HG03280 (cell line): ENCODE data around the gene CDC6.

Source experiments
- ATAC-seq: cut with Tn5 transposase; IDR thresholded peaks from one replicate; pipeline ENCODE4 v1.9.1; 2021; ENCODE audit warnings: mild to moderate bottlenecking, moderate library complexity; ENCODE audit not compliant: unreplicated experiment

The CDC6 gene

GRCh38 chr17:40310882-40311391 lies 23.3 kb downstream of the CDC6 start:
- no peak for ATAC-seq

- no peak for ATAC-seq
These were observed 23.9 kb downstream of the CDC6 start for GRCh38 chr17:40311575-40311974.

GRCh38 chr17:40312131-40312731 lies 24.6 kb downstream of the CDC6 start:
- no peak for ATAC-seq

- no peak for ATAC-seq
These were observed 25.4 kb downstream of the CDC6 start for GRCh38 chr17:40312893-40313667.

- ATAC-seq = no peak
These were observed 26.2 kb downstream of the CDC6 start for GRCh38 chr17:40313668-40314583.

GRCh38 chr17:40314584-40314956 lies 26.9 kb downstream of the CDC6 start:
- no peak for ATAC-seq

- ATAC-seq = no peak
These were observed 27.5 kb downstream of the CDC6 start for GRCh38 chr17:40315206-40315605.

- no peak for ATAC-seq
These were observed 28.2 kb downstream of the CDC6 start for GRCh38 chr17:40315678-40316570.

GRCh38 chr17:40316571-40317344 lies 29.1 kb downstream of the CDC6 start:
- ATAC-seq = no peak

GRCh38 chr17:40317345-40317873 lies 29.7 kb downstream of the CDC6 start:
- ATAC-seq = no peak

- ATAC-seq = peak; percentile 68
These were observed 30.5 kb downstream of the CDC6 start for GRCh38 chr17:40317880-40318829.

- no peak for ATAC-seq
These were observed 31.2 kb downstream of the CDC6 start for GRCh38 chr17:40318830-40319391.

GRCh38 chr17:40319651-40320540 lies 32.2 kb downstream of the CDC6 start:
- ATAC-seq = no peak

- no peak for ATAC-seq
These were observed 33.3 kb downstream of the CDC6 start for GRCh38 chr17:40320756-40321523.

GRCh38 chr17:40321524-40321929 lies 33.8 kb downstream of the CDC6 start:
- ATAC-seq = no peak

- ATAC-seq = no peak
These were observed 34.3 kb downstream of the CDC6 start for GRCh38 chr17:40321961-40322357.
